ENCODE measurements around the gene KCNMA1. TPM values are rescaled to one million over a fixed set of nuclear protein-coding genes. Genes with fewer than 3 reads are reported as not detected.

Gene KCNMA1
- total and polyA plus RNA-seq, 7 experiments from 2014 or later: 0.42 TPM; not detected in 6

DNA sequence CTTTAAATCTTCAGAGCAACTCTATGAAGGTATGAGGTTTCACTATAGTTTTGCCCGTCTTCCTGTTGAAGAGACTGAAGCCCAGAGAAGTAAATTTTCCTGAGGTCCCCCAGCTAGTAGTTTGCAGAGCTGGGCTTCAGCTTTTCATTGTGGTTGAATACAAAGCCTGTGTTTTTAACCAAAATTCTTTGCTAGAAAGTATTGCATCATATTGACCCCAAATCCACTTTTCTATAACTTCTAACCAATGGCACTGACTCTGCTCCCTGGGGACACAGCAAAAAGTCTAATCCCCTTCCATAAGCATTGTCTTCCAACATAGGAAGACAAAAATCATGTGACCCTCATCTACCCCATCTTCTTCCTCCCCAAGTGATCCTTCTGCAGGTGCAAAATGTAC is 93.0 kb downstream of the KCNMA1 start:
- Histone ChIP-seq H3K36me3 (ENCODE audit: control insufficient read depth in 2 of 3, insufficient read depth in 3 of 3, low read length in 3 of 3) (no peaks in the 10 kb centered on the region), H3K4me3 (ENCODE audit: low read length) (no peak overlapping the region), H3K9me3 (ENCODE audit: control insufficient read depth in 2 of 3, low read length in 3 of 3) (peaks cover 0 to 4% (median 0%) of the 10 kb centered on the region in 3 experiments), H3K27ac (ENCODE audit: low read depth, low read length) (no peak overlapping the region), H3K27me3 (ENCODE audit: control insufficient read depth in 2 of 2, insufficient read depth in 2 of 2, low read length in 2 of 2) (no peaks in the 10 kb centered on the region), H3K4me1 (ENCODE audit: control insufficient read depth in 2 of 2, insufficient read depth in 2 of 2, low read length in 2 of 2) (no peaks in the 10 kb centered on the region)
- CTCF ChIA-PET: no interaction called here
- POLR2A ChIA-PET: no interaction called here
- H3K4me1 Mint-ChIP-seq: no peaks in the 10 kb centered on the region
- peaks cover 0 to 15% (median 6%) of the 10 kb centered on the region in 5 donors for H3K27me3 Mint-ChIP-seq
- DNase-seq (no peak), ATAC-seq (no peak)
- H3K4me3 Mint-ChIP-seq: no peak overlapping the region
- H3K27ac Mint-ChIP-seq: no peak overlapping the region
- intact Hi-C loops (cut with micrococcal nuclease): no loop called here
- peaks cover 0 to 44% (median 6%) of the 10 kb centered on the region in 11 donors for H3K9me3 Mint-ChIP-seq
- H3K36me3 Mint-ChIP-seq: no peaks in the 10 kb centered on the region

DNA sequence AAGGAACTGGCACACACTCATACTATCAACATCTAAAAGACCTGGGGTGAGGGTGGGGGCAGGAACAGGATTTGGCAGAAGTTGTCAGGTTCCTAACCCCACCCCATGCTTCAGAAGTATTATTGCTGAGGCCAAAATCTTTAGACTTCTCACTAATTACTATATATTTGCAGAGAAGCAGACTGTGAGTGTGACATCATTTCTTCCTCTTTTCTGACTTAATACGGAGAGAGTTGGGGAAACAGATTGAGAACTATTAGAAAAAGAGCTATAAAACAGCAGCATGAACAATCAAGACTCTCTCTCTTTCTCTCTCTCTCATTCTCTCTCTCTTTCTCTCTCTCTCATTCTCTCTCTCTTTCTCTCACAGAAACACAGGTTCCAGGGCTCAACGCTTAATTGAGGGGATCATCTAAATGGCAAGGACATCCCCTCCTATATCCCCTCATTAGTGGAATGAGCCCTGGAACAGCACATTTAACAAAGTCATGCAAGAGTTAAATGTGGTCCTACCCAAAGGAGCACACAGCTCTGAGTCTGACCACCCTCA is 94.8 kb downstream of the KCNMA1 start:
- DNase-seq: no peak
- Mint-ChIP-seq H3K4me1 (no peaks in the 10 kb centered on the region), H3K36me3 (no peaks in the 10 kb centered on the region), H3K4me3 (no peak overlapping the region), H3K27me3 (peaks cover 0 to 15% (median 6%) of the 10 kb centered on the region in 5 donors), H3K27ac (no peak overlapping the region), H3K9me3 (peaks cover 0 to 44% (median 6%) of the 10 kb centered on the region in 11 donors)
- ChIA-PET CTCF (no interaction called here), POLR2A (no interaction called here)
- Histone ChIP-seq H3K9me3 (ENCODE audit: control insufficient read depth in 2 of 3, low read length in 3 of 3) (peaks cover 0 to 4% (median 0%) of the 10 kb centered on the region in 3 experiments), H3K27me3 (ENCODE audit: control insufficient read depth in 2 of 2, insufficient read depth in 2 of 2, low read length in 2 of 2) (no peaks in the 10 kb centered on the region), H3K4me3 (ENCODE audit: low read length) (no peak overlapping the region), H3K36me3 (ENCODE audit: control insufficient read depth in 2 of 3, insufficient read depth in 3 of 3, low read length in 3 of 3) (no peaks in the 10 kb centered on the region), H3K4me1 (ENCODE audit: control insufficient read depth in 2 of 2, insufficient read depth in 2 of 2, low read length in 2 of 2) (no peaks in the 10 kb centered on the region), H3K27ac (ENCODE audit: low read depth, low read length) (no peak overlapping the region)
- intact Hi-C loops (cut with micrococcal nuclease): no loop called here
- ATAC-seq: no peak

DNA sequence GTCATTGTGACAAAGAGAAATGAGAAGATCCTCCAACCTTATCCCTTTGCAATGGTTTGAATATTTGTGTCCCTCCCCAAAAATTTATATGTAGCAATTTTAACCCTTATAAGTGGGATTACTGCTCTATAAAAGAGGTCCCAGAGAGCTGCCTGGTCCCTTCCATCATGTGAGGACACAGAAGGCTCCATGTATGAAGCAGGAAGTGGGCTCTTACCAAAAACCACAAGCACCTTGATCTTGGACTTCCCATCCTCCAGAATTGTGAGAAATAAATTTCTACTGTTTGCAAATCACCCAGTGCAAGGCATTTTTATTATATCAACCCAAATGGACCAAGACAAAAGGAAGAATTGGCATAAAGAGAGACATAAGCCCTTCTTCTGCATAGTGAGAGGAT is 95.7 kb downstream of the KCNMA1 start:
- no peaks in the 10 kb centered on the region for H3K4me1 ChIP-seq (ENCODE audit: control insufficient read depth in 2 of 2, insufficient read depth in 2 of 2, low read length in 2 of 2)
- Mint-ChIP-seq H3K4me3 (no peak overlapping the region), H3K27me3 (peaks cover 0 to 14% (median 4%) of the 10 kb centered on the region in 5 donors), H3K4me1 (no peaks in the 10 kb centered on the region), H3K9me3 (peaks cover 0 to 44% (median 6%) of the 10 kb centered on the region in 11 donors), H3K27ac (no peak overlapping the region), H3K36me3 (no peaks in the 10 kb centered on the region)
- ChIA-PET POLR2A (no interaction called here), CTCF (no interaction called here)
- no peak for ATAC-seq
- peaks cover 0 to 4% (median 0%) of the 10 kb centered on the region in 3 experiments for H3K9me3 ChIP-seq (ENCODE audit: control insufficient read depth in 2 of 3, low read length in 3 of 3)
- H3K4me3 ChIP-seq (ENCODE audit: low read length): no peak overlapping the region
- no peaks in the 10 kb centered on the region for H3K36me3 ChIP-seq (ENCODE audit: control insufficient read depth in 2 of 3, insufficient read depth in 3 of 3, low read length in 3 of 3)
- intact Hi-C loops (cut with micrococcal nuclease): no loop called here
- no peak overlapping the region for H3K27ac ChIP-seq (ENCODE audit: low read depth, low read length)
- H3K27me3 ChIP-seq (ENCODE audit: control insufficient read depth in 2 of 2, insufficient read depth in 2 of 2, low read length in 2 of 2): no peaks in the 10 kb centered on the region
- DNase-seq: no peak

DNA sequence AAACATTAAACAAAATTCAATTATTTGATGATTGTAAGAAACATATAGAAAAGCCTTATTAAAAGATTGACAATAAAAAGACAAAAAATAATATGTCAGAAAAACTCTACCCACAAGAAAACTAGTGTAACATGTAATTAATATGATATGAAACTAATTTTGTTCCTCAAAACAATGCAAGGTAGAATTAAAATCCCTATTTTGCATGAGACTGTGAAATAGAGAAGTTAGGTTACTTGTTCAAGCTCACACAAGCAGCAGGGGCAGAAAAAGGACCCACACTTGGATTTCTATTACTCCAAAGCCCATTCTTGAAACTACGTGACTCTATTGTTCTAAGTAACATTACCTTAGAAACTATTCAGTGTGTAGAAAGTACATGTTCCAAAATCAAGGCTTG is 96.4 kb downstream of the KCNMA1 start:
- no peaks in the 10 kb centered on the region for H3K36me3 Mint-ChIP-seq
- H3K27me3 Mint-ChIP-seq: peaks cover 0 to 13% (median 4%) of the 10 kb centered on the region in 5 donors
- H3K4me3 Mint-ChIP-seq: no peak overlapping the region
- ATAC-seq (no peak), DNase-seq (no peak)
- peaks cover 0 to 44% (median 6%) of the 10 kb centered on the region in 11 donors for H3K9me3 Mint-ChIP-seq
- no peaks in the 10 kb centered on the region for H3K4me1 Mint-ChIP-seq
- Histone ChIP-seq H3K27ac (ENCODE audit: low read depth, low read length) (no peak overlapping the region), H3K4me3 (ENCODE audit: low read length) (no peak overlapping the region), H3K4me1 (ENCODE audit: control insufficient read depth in 2 of 2, insufficient read depth in 2 of 2, low read length in 2 of 2) (no peaks in the 10 kb centered on the region), H3K9me3 (ENCODE audit: control insufficient read depth in 2 of 3, low read length in 3 of 3) (peaks cover 0 to 4% (median 0%) of the 10 kb centered on the region in 3 experiments), H3K36me3 (ENCODE audit: control insufficient read depth in 2 of 3, insufficient read depth in 3 of 3, low read length in 3 of 3) (no peaks in the 10 kb centered on the region), H3K27me3 (ENCODE audit: control insufficient read depth in 2 of 2, insufficient read depth in 2 of 2, low read length in 2 of 2) (no peaks in the 10 kb centered on the region)
- H3K27ac Mint-ChIP-seq: no peak overlapping the region
- CTCF ChIA-PET: no interaction called here
- POLR2A ChIA-PET: no interaction called here
- intact Hi-C loops (cut with micrococcal nuclease): no loop called here

DNA sequence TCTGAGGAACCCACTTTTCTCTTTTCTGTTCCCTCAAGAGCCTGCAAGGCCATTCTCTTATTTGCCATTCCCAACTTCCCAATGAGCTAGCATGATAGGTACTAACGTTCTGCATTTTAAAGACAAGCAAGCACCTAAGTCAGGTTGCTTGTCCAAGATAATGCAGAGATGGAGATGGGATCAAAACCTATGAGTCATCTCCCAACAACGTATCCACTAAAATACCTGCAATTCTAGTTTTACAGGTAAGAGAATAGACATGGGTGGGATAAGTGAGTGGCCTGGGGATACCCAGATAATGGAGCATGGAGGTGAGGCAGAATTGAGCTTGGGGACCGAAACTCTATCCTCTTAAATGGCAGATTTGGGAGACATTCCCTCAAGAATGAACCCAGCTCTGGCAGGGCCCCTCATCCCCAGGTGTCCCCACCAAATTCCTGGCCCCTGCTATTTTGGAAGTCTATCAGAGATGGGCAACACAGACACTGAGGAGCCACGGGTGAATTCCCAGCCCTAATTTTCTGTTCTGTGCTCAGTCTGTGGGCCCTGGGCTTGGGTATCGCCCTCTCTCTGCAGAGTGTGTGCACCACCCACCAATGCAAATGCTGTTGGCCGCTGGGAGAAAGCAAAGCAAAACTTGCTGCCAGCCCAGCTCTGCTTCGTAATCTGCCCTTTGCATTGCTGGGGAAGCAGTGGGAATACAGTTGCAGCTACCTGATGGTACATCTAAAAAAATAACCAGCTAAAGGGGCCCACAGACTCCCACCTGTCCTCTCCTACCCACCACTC is 98.3 kb downstream of the KCNMA1 start:
- ChIA-PET CTCF (no interaction called here), POLR2A (no interaction called here)
- DNase-seq: no peak
- no peaks in the 10 kb centered on the region for H3K27me3 ChIP-seq (ENCODE audit: control insufficient read depth in 2 of 2, insufficient read depth in 2 of 2, low read length in 2 of 2)
- H3K4me1 ChIP-seq (ENCODE audit: control insufficient read depth in 2 of 2, insufficient read depth in 2 of 2, low read length in 2 of 2): no peaks in the 10 kb centered on the region
- no peak overlapping the region for H3K4me3 ChIP-seq (ENCODE audit: low read length)
- H3K9me3 ChIP-seq (ENCODE audit: control insufficient read depth in 2 of 3, low read length in 3 of 3): peaks cover 0 to 4% (median 0%) of the 10 kb centered on the region in 3 experiments
- no peak overlapping the region for H3K27ac ChIP-seq (ENCODE audit: low read depth, low read length)
- Mint-ChIP-seq H3K4me1 (no peaks in the 10 kb centered on the region), H3K9me3 (peaks cover 0 to 37% (median 5%) of the 10 kb centered on the region in 11 donors), H3K27ac (no peak overlapping the region), H3K27me3 (peaks cover 0 to 5% (median 0%) of the 10 kb centered on the region in 5 donors), H3K36me3 (no peaks in the 10 kb centered on the region), H3K4me3 (no peak overlapping the region)
- ATAC-seq: no peak
- intact Hi-C loops (cut with micrococcal nuclease): no loop called here
- no peaks in the 10 kb centered on the region for H3K36me3 ChIP-seq (ENCODE audit: control insufficient read depth in 2 of 3, insufficient read depth in 3 of 3, low read length in 3 of 3)

DNA sequence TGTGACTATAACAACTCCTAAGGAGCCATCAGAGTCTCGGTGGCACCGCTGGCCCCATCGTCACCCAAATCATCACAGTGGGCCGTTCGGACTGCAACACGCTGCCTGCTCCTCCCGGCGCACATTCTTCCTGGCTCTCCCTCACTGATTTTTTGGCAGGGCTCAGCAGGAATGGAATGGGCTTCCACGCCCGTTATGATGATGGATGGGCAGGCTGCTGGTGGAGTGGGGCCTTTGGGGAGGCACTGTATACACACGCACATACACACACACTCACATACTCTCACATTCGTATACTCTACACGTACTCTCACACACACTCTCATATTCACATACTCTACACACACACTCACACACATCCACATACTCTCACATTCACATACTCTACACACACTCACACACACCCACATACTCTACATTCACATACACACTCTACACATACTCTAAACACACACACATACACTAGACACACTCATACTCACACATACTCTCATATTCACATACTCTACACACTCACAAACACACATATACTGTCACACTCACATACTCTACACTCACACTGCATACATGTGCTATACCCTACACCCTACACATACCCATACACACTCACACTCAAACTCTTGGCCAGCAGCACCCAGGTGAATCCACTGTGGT is 99.8 kb downstream of the KCNMA1 start:
- POLR2A ChIA-PET: no interaction called here
- Mint-ChIP-seq H3K36me3 (no peaks in the 10 kb centered on the region), H3K27ac (no peak overlapping the region), H3K4me3 (no peak overlapping the region), H3K4me1 (no peaks in the 10 kb centered on the region), H3K9me3 (peaks cover 0 to 25% (median under 1%) of the 10 kb centered on the region in 11 donors), H3K27me3 (peaks cover 0 to 4% (median 0%) of the 10 kb centered on the region in 5 donors)
- ATAC-seq (no peak), DNase-seq (no peak)
- CTCF ChIA-PET: interaction anchor here (0.6 kb wide), 1 partner anchor 502 kb away, joined by 3 read pairs; no protein-coding TSS in a partner anchor
- no peaks in the 10 kb centered on the region for H3K27me3 ChIP-seq (ENCODE audit: control insufficient read depth in 2 of 2, insufficient read depth in 2 of 2, low read length in 2 of 2)
- no peak overlapping the region for H3K4me3 ChIP-seq (ENCODE audit: low read length)
- intact Hi-C loops (cut with micrococcal nuclease): no loop called here
- H3K4me1 ChIP-seq (ENCODE audit: control insufficient read depth in 2 of 2, insufficient read depth in 2 of 2, low read length in 2 of 2): no peaks in the 10 kb centered on the region
- H3K27ac ChIP-seq (ENCODE audit: low read depth, low read length): no peak overlapping the region
- no peaks in the 10 kb centered on the region for H3K36me3 ChIP-seq (ENCODE audit: control insufficient read depth in 2 of 3, insufficient read depth in 3 of 3, low read length in 3 of 3)
- no peaks in the 10 kb centered on the region for H3K9me3 ChIP-seq (ENCODE audit: control insufficient read depth in 2 of 3, low read length in 3 of 3)

Measured in naive thymus-derived CD4-positive, alpha-beta T cell (primary cell).